CD4-positive, alpha-beta T cell treated with Interleukin-4 for 1 hour (primary cell): Measurements from ENCODE around the gene STRA8.
A peak's percentile ranks its signal among the peaks of the same experiment; 100 is the strongest.

Source experiments
- DNase-seq, 2 donors: peaks; one replicate each; pipeline ENCODE4 v3.0.0-alpha.2; 2020 to 2022

Gene STRA8

DNA sequence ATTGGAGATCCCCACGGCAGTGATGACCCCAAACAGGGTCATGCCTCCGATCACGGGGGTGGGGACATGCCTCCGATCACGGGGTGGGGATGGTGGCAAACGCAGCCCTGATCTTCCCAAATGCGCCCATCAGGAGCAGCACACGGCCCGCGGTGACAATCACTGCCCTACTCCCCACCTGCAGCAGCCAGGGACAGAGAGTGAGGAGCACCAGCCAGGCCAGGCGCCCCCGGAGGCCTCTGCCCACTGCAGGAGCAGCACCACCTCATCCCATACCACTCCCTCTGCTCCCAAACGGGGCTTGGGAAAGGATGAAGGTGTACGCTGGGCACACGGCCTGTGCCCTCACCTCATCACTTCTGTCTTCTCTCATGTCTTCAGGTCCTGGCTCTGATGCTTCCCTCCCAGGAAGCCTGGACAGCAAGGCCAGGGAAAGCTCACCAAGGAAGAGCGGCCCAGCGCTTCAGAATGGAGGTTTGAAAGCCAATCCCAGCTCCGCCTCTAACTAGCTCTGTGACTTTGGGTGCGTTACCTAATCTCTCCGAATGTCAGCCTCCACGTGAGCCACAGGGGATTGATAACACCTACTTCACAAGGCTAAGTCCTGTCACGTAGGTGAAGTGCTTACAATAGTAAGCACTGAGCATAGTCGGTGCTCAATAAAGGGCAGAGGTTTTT lies 37.1 kb downstream of the STRA8 start:
- no peak for DNase-seq

GRCh38 chr7:135271255-135271615 lies 37.6 kb downstream of the STRA8 start:
- DNase-seq: no peak

- DNase-seq: no peak
These were observed 38.7 kb downstream of the STRA8 start for GRCh38 chr7:135272303-135272702.

DNA sequence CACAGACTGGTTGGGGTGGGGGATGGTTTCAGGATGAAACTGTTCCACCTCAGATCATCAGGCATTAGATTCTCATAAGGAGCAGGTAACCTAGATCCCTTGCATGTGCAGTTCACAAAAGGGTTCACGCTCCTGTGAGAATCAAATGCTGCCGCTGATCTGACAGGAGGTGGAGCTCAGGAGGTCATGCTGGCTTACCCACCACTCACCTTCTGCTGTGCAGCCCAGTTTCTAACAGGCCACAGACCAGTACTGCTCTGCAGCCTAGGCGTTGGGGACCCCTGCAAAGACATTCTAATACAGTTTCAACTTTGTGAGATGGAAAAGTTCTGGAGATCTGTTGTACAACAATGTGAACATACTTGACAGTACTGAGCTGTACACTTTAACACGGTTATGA lies 39.9 kb downstream of the STRA8 start:
- no peak for DNase-seq

GRCh38 chr7:135274495-135275268 lies 41.0 kb downstream of the STRA8 start:
- peak; percentile 63 to 70 for DNase-seq

DNA sequence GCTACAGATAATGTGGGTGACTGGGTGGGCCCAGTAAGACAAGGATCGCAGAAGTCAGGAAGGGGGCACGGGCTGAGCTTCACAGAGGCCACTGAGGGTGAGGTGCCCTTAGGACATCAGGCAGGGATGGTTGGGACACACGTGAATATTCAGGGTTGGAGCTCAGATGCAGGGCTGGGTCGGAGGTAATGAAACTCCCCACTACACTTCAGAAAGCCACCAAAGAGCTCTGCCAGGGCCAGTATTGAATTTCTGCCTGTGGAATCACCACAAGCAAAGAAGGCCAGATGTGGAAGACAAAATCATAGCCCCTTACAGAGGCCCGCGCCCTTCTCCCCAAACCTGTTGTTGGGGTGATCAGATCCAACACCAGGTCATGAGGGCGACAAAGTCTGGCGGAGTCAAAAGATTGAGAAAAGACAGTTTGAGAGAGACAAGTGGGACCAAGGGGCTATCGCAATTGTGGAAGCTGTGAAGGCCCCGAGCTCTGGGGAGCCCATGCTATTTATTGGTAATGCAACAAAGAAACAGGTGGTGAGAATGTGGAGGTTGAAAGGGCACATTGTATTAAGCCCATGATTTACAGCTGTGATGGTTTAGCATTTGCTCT lies 42.4 kb downstream of the STRA8 start:
- no peak for DNase-seq

DNA sequence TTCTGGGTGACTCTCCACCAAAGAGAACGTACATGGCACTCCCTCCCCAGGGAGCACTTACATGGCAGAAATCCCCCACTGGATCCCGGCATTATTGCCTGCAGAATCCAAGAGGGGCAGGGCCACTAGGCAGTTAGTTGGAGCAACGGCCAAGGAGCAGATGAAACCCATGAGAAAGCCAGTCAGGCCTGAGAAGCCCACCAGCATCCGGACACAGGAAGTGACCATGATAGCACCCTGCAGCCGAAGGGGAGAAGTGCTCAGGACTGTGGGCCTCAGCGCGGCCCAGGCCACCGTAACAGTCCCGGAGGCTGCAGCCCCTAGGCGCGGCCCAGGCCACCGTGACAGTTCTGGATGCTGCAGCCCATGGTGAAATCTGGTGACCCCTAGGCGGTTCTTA lies 43.5 kb downstream of the STRA8 start:
- DNase-seq: no peak

- peak; percentile 83 to 85 for DNase-seq
These were observed 47.8 kb downstream of the STRA8 start for GRCh38 chr7:135281363-135281949.

DNA sequence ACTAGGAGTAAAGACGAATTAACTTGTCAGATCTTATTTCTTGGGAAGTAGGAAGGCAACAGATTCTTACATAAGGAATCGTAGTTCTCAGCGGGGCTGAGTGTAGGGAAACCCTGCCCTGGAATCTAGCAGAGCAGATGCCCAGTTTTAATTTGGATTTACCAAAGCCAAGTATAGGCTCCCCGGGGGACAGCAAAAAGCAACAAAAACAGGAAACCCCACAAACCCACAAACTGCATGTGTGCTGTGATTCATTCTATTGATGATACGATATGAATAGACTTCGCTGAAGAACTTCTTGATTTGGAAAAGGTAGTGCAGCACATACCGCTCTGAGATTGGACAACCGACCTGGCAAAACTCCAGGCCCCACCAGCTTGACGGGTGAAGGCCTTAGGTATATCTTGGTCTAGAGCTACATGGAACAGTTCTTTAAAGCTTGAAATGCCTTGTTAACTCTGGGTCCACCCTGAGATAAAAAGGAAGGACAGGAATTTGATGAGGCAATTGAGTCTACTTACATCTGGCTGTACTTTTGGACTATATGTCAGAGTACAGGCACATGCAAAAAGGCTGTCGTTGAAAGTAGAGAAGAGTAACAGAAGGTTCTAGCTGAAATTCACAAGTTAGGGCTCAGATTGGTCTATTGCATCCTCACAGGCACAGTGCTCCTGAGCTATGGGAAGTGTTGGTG lies 49.1 kb downstream of the STRA8 start:
- peak in 1 of 2 donors; percentile 5 for DNase-seq

GRCh38 chr7:135283959-135284638 lies 50.5 kb downstream of the STRA8 start:
- no peak for DNase-seq

- no peak for DNase-seq
These were observed 52.1 kb downstream of the STRA8 start for GRCh38 chr7:135285547-135286233.

DNA sequence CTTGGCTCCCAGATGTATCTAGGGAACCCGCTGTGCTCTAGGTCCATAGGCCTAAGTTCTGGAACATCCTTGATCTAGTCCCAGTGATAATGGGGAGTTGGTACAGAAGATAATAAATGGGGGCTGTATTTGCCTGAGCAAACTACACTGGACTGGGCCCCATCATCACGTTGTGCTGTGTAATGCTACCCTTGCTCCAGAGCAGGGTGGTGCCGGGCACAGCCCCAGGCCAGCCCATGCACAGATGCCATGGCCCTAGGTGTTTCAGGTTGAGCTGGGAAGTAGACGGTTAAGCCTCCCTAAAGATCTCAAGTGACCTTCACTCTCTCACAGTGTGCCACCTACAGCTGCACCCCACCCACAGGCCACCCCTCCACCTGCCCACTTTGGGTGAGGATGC lies 53.2 kb downstream of the STRA8 start:
- no peak for DNase-seq

DNA sequence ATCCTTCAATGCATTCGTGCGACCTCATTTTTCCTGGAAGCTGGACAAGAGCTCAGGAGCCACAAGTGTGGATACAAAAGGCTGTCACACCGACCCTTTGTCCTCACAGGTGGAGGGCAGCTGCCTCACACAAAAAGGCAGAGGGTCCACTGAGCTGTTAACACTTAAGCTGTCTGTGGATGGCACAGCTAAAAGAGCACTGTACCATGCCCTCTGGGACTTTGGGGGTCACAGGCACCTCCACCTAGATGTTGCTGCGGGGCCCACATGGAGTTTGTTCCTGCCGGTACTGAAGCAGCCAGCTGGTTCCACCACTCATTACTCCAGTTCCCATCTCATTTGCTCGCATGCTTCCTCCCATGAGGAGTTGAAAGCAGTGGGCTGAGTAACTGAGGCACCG lies 57.0 kb downstream of the STRA8 start:
- DNase-seq: no peak

- DNase-seq: no peak
These were observed 58.2 kb downstream of the STRA8 start for GRCh38 chr7:135291809-135292253.

DNA sequence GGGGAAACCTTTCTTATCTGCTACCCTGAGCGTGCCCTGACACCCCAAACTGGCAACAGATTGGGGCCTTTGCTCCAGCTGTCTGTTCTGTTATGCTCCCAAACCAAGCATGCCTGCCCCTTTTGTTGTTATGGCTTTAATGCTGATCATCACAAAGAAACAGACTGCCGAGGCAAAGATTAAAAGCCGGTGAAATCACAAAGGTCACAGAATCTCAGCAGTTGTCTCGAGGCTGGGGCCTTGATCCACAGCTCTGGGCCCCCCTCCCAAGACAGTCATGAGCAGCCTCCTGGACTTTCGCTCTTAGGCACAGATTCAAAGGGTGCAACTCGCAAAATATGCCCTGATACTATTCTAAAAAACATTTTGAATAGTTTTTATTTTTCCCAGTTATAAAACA lies 65.6 kb downstream of the STRA8 start:
- no peak for DNase-seq

DNA sequence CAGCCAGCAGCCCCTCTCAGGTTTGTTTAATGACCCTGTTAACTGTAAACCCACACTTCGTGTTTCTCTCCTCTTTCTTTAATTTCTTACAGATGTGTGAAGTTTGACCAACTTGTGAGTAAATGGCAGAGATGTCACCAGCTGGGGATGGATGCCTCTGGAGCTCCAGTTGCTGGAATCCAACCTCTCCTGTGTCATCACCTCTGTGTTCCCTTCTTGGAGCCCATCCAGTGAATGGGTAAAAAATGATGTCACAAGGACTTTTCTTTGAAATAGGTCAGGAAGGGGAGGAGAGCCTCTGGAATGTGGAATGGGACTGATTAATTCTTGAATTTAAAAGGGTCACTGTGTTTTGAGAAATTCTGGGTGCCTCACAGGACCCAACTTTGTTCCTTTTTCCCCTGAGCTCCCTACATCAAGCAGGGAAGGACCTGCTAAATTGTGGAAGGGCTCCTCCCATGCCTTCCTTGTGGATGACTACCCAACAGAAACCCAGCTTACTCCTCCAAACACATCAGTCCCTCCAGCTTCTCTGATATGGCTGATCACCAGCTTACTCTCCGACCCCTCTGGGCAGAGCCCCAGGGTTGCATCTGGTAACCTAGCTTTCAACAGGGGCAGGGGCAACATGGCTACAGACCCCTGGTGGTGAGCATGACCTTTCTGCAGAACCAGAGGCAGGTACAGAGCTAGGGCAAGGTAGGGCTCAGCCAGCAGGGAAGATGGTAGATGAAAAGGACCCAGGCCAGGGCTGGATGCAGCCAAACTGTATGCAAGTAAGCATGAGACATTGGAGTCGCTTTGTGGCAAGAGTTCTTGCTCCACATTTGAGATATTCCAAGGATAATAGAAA lies 67.5 kb downstream of the STRA8 start:
- DNase-seq: no peak
